Liver (tissue), 9 donors: ENCODE measurements around the gene DTWD2. TPM values are rescaled to one million over a fixed set of nuclear protein-coding genes. Genes with fewer than 3 reads are reported as not detected.

Experiments used
- DNase-seq: peaks from one replicate; pipeline ENCODE4 v3.0.0-alpha.2; 2017; ENCODE audit warnings: low spot score
- H3K27ac ChIP-seq, 2 donors: one replicate each; pipeline ENCODE4 v1.7.0; 2013; ENCODE audit warnings: inconsistent platforms in 2 of 2, low read length in 2 of 2, control low read depth in 1 of 2, low read depth in 1 of 2, mild to moderate bottlenecking in 1 of 2
- H3K27me3 ChIP-seq, 4 donors: one replicate each; pipeline versions ENCODE4 v1.6.1 to v1.7.0; 2013; ENCODE audit warnings: low read length in 3 of 4, inconsistent platforms in 1 of 4, mild to moderate bottlenecking in 1 of 4, moderate library complexity in 1 of 4; ENCODE audit not compliant: control insufficient read depth in 4 of 4, insufficient read depth in 4 of 4
- H3K36me3 ChIP-seq, 4 donors: one replicate each; pipeline versions ENCODE4 v1.6.1 to v1.7.0; 2013; ENCODE audit warnings: low read length in 3 of 4, mild to moderate bottlenecking in 3 of 4, low read depth in 1 of 4, moderate library complexity in 1 of 4; ENCODE audit not compliant: control insufficient read depth in 4 of 4, insufficient read depth in 3 of 4
- H3K4me1 ChIP-seq, 4 donors: one replicate each; pipeline versions ENCODE4 v1.6.1 to v1.7.0; 2013; ENCODE audit warnings: low read length in 3 of 4, mild to moderate bottlenecking in 3 of 4, moderate library complexity in 1 of 4; ENCODE audit not compliant: control insufficient read depth in 4 of 4, insufficient read depth in 4 of 4
- H3K4me3 ChIP-seq, 3 donors: one replicate each; pipeline versions ENCODE4 v1.6.1 to v1.7.0; 2013; ENCODE audit warnings: low read length in 3 of 3, control low read depth in 1 of 3, low read depth in 1 of 3, mild to moderate bottlenecking in 1 of 3
- H3K9ac ChIP-seq, 2 donors: one replicate each; pipeline ENCODE4 v1.7.0; 2013; ENCODE audit warnings: low read length in 2 of 2, mild to moderate bottlenecking in 2 of 2, moderate library complexity in 2 of 2, control low read depth in 1 of 2, low read depth in 1 of 2
- H3K9me3 ChIP-seq, 4 donors: one replicate each; pipeline versions ENCODE4 v1.6.1 to v1.7.0; 2013; ENCODE audit warnings: low read length in 3 of 4; ENCODE audit not compliant: control insufficient read depth in 4 of 4
- ATF3 ChIP-seq: IDR thresholded peaks from 2 replicates; pipeline ENCODE4 v1.6.1; 2016; ENCODE audit warnings: antibody characterized with exemption
- CTCF ChIP-seq: fragments of 150-350 bp; IDR thresholded peaks from 2 replicates; pipeline ENCODE4 v1.5.1; 2017; ENCODE audit warnings: improper control_type of control experiment, low read depth, low read length; ENCODE audit not compliant: missing input control
- EGR1 ChIP-seq, 2 donors: IDR thresholded peaks; 2 replicates each; pipeline ENCODE4 v1.6.1; 2016 to 2018; ENCODE audit warnings: antibody characterized with exemption in 2 of 2, low read depth in 2 of 2
- FOXA1 ChIP-seq: IDR thresholded peaks from 2 replicates; pipeline ENCODE4 v1.6.1; 2016; ENCODE audit warnings: antibody characterized with exemption
- FOXA2 ChIP-seq: IDR thresholded peaks from 2 replicates; pipeline ENCODE4 v1.6.1; 2016; ENCODE audit warnings: antibody characterized with exemption
- GABPA ChIP-seq, 2 donors: IDR thresholded peaks in 1 of 2; conservative IDR thresholded peaks in 1 of 2; 2 replicates each; pipeline ENCODE4 v1.6.1; 2016; ENCODE audit warnings: antibody characterized with exemption in 2 of 2, mild to moderate bottlenecking in 1 of 2, moderate library complexity in 1 of 2
- HNF4A ChIP-seq, 2 donors: conservative IDR thresholded peaks; 2 replicates each; pipeline ENCODE4 v1.6.1; 2016; ENCODE audit warnings: antibody characterized with exemption in 2 of 2, mild to moderate bottlenecking in 2 of 2
- HNF4G ChIP-seq: IDR thresholded peaks from 2 replicates; pipeline ENCODE4 v1.6.1; 2016; ENCODE audit warnings: antibody characterized with exemption
- JUND ChIP-seq, 2 donors: IDR thresholded peaks; 2 replicates each; pipeline ENCODE4 v1.6.1; 2016; ENCODE audit warnings: antibody characterized with exemption in 2 of 2
- RAD21 ChIP-seq, 2 donors: IDR thresholded peaks; 2 replicates each; pipeline ENCODE4 v1.6.1; 2016; ENCODE audit warnings: antibody characterized with exemption in 2 of 2, mild to moderate bottlenecking in 2 of 2
- RXRA ChIP-seq, 2 donors: IDR thresholded peaks; 2 replicates each; pipeline ENCODE4 v1.6.1; 2017 to 2018; ENCODE audit warnings: antibody characterized with exemption in 2 of 2, mild to moderate bottlenecking in 1 of 2
- SP1 ChIP-seq: IDR thresholded peaks from 2 replicates; pipeline ENCODE4 v1.6.1; 2018; ENCODE audit warnings: antibody characterized with exemption, mild to moderate bottlenecking
- TAF1 ChIP-seq: conservative IDR thresholded peaks from 2 replicates; pipeline ENCODE4 v1.6.1; 2016; ENCODE audit warnings: antibody characterized with exemption, mild to moderate bottlenecking
- YY1 ChIP-seq: IDR thresholded peaks from 2 replicates; pipeline ENCODE4 v1.6.1; 2016; ENCODE audit warnings: antibody characterized with exemption, mild to moderate bottlenecking
- ZBTB33 ChIP-seq: IDR thresholded peaks from 2 replicates; pipeline ENCODE4 v1.6.1; 2016; ENCODE audit warnings: antibody characterized with exemption
- WGBS: extraction: QIAGEN DNeasy Blood & Tissue Kit; methylation state at CpG from one replicate; pipeline ENCODE4 v1.1.7; 2013; 5-methylcytosine and 5-hydroxymethylcytosine counted together
- polyA plus RNA-seq, 2 donors: library from polyadenylated mRNA; stranded (reverse) in 1 of 2; unstranded in 1 of 2; fragments of 200-250 nt in 1 of 2; fragments of >200 nt in 1 of 2; fragmentation: Nextera tagmentation in 1 of 2; extraction: Ambion mirVana in 1 of 2; gene quantifications; one replicate each; pipeline versions ENCODE4 v1.2.1 to v1.2.3, GENCODE V29; 2013 to 2015
- total RNA-seq, 2 donors: library from RNA; depleted of rRNA; stranded (reverse); fragments of >200 nt; gene quantifications; one replicate each; pipeline ENCODE4 v1.2.3, GENCODE V29; 2014
- donor health status: healthy.
- donor health status: healthy.
- donor health status: healthy.
- donor health status: healthy.
- donor health status: healthy.

The DTWD2 gene
- total and polyA plus RNA-seq, 4 donors = 2.3 to 10.7 (median 4.3) TPM

GRCh38 chr5:118923295-118924005 is 64.9 kb downstream of the DTWD2 start:
- 86% methylated on average over 15 of the region's 15 CpGs for WGBS
- TF ChIP-seq EGR1 (IDR thresholded peaks at IDR 0.05; ENCODE audit: low read depth in 2 of 2) (no peak), FOXA2 (no peak), SP1 (no peak), HNF4A (conservative IDR thresholded peaks at IDR 0.05) (no peak), FOXA1 (no peak), TAF1 (no peak), GABPA (IDR thresholded peaks at IDR 0.05 in 1 of 2, conservative IDR thresholded peaks at IDR 0.05 in 1 of 2) (no peak)
- no peaks in the 10 kb centered on the region for H3K9me3 ChIP-seq
- no peaks in the 10 kb centered on the region for H3K27me3 ChIP-seq
- no peak overlapping the region for H3K4me3 ChIP-seq
- no peak for DNase-seq
- no peak overlapping the region for H3K27ac ChIP-seq
- H3K9ac ChIP-seq = no peak overlapping the region
- no peaks in the 10 kb centered on the region for H3K36me3 ChIP-seq
- H3K4me1 ChIP-seq = peaks cover 0 to 7% (median 0%) of the 10 kb centered on the region in 4 donors

GRCh38 chr5:118921866-118922265 is 66.5 kb downstream of the DTWD2 start:
- H3K4me1 ChIP-seq = peaks cover 0 to 7% (median 0%) of the 10 kb centered on the region in 4 donors
- no peak for DNase-seq
- no peak overlapping the region for H3K9ac ChIP-seq
- no peak overlapping the region for H3K27ac ChIP-seq
- no peaks in the 10 kb centered on the region for H3K9me3 ChIP-seq
- WGBS = 91% methylated on average over 2 of the region's 2 CpGs
- H3K36me3 ChIP-seq = no peaks in the 10 kb centered on the region
- H3K4me3 ChIP-seq = no peak overlapping the region
- TF ChIP-seq JUND (IDR thresholded peaks at IDR 0.05) (no peak), GABPA (IDR thresholded peaks at IDR 0.05 in 1 of 2, conservative IDR thresholded peaks at IDR 0.05 in 1 of 2) (no peak), RXRA (IDR thresholded peaks at IDR 0.05) (no peak), FOXA1 (no peak), RAD21 (IDR thresholded peaks at IDR 0.05) (no peak), ZBTB33 (no peak), YY1 (no peak), EGR1 (IDR thresholded peaks at IDR 0.05; ENCODE audit: low read depth in 2 of 2) (no peak), CTCF (no peak)
- H3K27me3 ChIP-seq = no peaks in the 10 kb centered on the region

GRCh38 chr5:118919016-118919415 is 69.3 kb downstream of the DTWD2 start:
- 90% methylated on average over 3 of the region's 3 CpGs for WGBS

More at GRCh38 chr5:118919016-118919415, 69.3 kb downstream of the DTWD2 start:
- no peak for DNase-seq
- no peak overlapping the region for H3K4me3 ChIP-seq
- H3K4me1 ChIP-seq = peaks cover 0 to 4% (median 0%) of the 10 kb centered on the region in 4 donors
- H3K27me3 ChIP-seq = no peaks in the 10 kb centered on the region
- no peak overlapping the region for H3K27ac ChIP-seq
- no peaks in the 10 kb centered on the region for H3K9me3 ChIP-seq
- H3K36me3 ChIP-seq = no peaks in the 10 kb centered on the region
- H3K9ac ChIP-seq = no peak overlapping the region
- no peak for TF ChIP-seq FOXA1
- TF ChIP-seq ATF3 = no peak
- TF ChIP-seq HNF4G = no peak
- TF ChIP-seq JUND (IDR thresholded peaks at IDR 0.05) = no peak
